Nephron (organoid): ENCODE data around the gene PNMA8C.
"Not testable (repeated sequence)": the region's sequence is repeated elsewhere in the genome, so short reads cannot be mapped to it uniquely, and the experiment has no call there.

Experiments
- H3K27ac Mint-ChIP-seq, 3 experiments: 2 replicates each; pipeline ENCODE4 v1.8.0; 2020; ENCODE audit warnings: mixed read lengths in 3 of 3, mild to moderate bottlenecking in 2 of 3, moderate library complexity in 1 of 3
- H3K27me3 Mint-ChIP-seq: 2 replicates; pipeline ENCODE4 v1.8.0; 2021; ENCODE audit warnings: low read depth, mild to moderate bottlenecking, moderate library complexity, mixed read lengths
- H3K36me3 Mint-ChIP-seq: 2 replicates; pipeline ENCODE4 v1.8.0; 2020; ENCODE audit warnings: low read depth, mixed read lengths
- H3K4me1 Mint-ChIP-seq: 2 replicates; pipeline ENCODE4 v1.8.0; 2020; ENCODE audit warnings: mixed read lengths
- H3K4me3 Mint-ChIP-seq, 3 experiments: 2 replicates each; pipeline ENCODE4 v1.8.0; 2020; ENCODE audit warnings: mild to moderate bottlenecking in 3 of 3, mixed read lengths in 3 of 3, moderate library complexity in 2 of 3
- H3K9me3 Mint-ChIP-seq: 2 replicates; pipeline ENCODE4 v1.8.0; 2020; ENCODE audit warnings: mixed read lengths
- TF ChIP-seq, protein P1 (sequence below), 3 experiments: fragments of 200-600 bp; sonication (generic); IDR thresholded peaks; one replicate each; pipeline ENCODE4 v1.5.0; 2021; ENCODE audit warnings: antibody characterized with exemption in 3 of 3; ENCODE audit not compliant: unreplicated experiment in 3 of 3

Gene PNMA8C

DNA sequence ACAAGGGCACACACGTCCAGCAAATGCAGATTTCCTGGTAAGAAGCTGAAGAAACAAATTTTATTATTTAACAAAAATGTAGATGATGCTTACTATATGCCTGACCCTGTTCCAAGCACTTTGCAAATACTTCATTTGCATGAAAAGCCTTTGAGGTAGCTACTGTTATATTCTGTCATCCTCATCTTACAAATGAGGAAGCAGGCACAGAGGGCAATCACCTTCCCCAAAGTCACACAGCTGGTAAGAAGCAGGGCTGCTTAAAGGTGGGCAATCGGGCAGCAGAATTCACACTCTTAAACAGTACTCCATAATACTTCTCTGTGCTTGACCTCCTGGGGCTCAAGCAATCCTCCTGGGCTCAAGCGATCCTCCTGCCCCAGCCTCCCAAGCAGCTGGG, 18.3 kb upstream of the PNMA8C start:
- Mint-ChIP-seq H3K36me3 (peaks cover 4% of the 10 kb centered on the region), H3K27me3 (peaks cover 5% of the 10 kb centered on the region), H3K9me3 (peaks cover 12% of the 10 kb centered on the region), H3K27ac (peak overlapping the region in 2 of 3 experiments; percentile 31 to 95), H3K4me1 (peaks cover 56% of the 10 kb centered on the region), H3K4me3 (no peak overlapping the region)
- TF ChIP-seq, protein P1, sequence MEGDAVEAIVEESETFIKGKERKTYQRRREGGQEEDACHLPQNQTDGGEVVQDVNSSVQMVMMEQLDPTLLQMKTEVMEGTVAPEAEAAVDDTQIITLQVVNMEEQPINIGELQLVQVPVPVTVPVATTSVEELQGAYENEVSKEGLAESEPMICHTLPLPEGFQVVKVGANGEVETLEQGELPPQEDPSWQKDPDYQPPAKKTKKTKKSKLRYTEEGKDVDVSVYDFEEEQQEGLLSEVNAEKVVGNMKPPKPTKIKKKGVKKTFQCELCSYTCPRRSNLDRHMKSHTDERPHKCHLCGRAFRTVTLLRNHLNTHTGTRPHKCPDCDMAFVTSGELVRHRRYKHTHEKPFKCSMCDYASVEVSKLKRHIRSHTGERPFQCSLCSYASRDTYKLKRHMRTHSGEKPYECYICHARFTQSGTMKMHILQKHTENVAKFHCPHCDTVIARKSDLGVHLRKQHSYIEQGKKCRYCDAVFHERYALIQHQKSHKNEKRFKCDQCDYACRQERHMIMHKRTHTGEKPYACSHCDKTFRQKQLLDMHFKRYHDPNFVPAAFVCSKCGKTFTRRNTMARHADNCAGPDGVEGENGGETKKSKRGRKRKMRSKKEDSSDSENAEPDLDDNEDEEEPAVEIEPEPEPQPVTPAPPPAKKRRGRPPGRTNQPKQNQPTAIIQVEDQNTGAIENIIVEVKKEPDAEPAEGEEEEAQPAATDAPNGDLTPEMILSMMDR (IDR thresholded peaks at IDR 0.05; ENCODE audit: unreplicated experiment in 3 of 3): no peak

DNA sequence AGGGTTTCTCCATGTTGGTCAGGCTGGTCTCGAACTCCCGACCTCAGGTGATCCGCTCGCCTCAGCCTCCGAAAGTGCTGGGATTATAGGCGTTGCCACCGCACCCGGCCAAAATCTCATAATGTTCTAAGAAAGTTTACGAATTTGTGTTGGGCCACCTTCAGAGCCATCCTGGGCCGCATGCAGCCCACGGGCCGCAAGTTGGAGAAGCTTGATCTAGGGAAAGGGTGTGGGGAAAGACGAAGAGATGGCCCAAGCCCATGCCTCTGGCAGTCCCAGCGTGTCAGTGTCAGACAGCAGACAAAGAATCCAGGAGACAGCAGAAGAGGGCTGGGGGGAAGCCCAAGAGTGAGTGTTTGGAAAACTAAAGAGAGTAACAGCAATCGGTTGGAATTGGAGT, 17.3 kb upstream of the PNMA8C start:
- TF ChIP-seq, protein P1 (IDR thresholded peaks at IDR 0.05; ENCODE audit: unreplicated experiment in 3 of 3): no peak
- Mint-ChIP-seq H3K9me3 (peaks cover 10% of the 10 kb centered on the region), H3K4me3 (peak overlapping the region in 1 of 3 experiments; percentile 30), H3K36me3 (peaks cover 4% of the 10 kb centered on the region), H3K27me3 (peaks cover 5% of the 10 kb centered on the region), H3K27ac (peak overlapping the region; percentile 22 to 95 (median 91)), H3K4me1 (peaks cover 54% of the 10 kb centered on the region)

DNA sequence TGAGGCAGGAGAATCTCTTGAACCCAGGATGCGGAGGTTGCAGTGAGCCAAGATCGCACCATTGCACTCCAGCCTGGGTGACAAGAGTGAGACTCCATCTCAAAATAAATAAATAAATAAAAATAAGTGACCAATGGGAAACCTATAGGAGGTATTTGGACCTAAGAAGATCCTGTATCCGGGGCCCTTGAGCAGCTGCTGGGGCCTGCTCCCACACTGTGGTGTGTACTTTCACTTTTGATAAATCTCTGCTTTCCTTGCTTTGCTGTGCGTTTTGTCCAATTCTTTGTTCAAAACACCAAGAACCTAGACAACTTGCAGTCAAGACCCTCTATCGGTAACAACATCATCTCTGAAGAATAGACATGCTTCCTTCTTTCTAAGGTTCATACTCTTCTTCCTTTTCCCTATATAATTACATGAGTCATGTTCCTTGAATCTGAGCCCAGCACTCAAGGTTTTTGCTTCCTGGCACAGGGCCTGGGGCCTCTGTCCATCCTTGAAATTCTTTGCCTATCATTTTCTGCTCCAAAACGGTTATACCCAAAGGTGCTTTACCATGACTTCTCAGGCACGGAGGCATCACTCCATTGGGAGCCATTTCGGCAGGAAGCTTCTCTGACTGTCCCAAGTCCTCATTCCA, 14.2 kb upstream of the PNMA8C start:
- H3K4me3 Mint-ChIP-seq: peak overlapping the region in 2 of 3 experiments; percentile 32 to 38
- H3K36me3 Mint-ChIP-seq: no peaks in the 10 kb centered on the region
- H3K4me1 Mint-ChIP-seq: peaks cover 39% of the 10 kb centered on the region
- peaks cover 5% of the 10 kb centered on the region for H3K27me3 Mint-ChIP-seq
- peaks cover 3% of the 10 kb centered on the region for H3K9me3 Mint-ChIP-seq
- TF ChIP-seq, protein P1 (IDR thresholded peaks at IDR 0.05; ENCODE audit: unreplicated experiment in 3 of 3): no peak
- peak overlapping the region; percentile 19 to 96 (median 94) for H3K27ac Mint-ChIP-seq

DNA sequence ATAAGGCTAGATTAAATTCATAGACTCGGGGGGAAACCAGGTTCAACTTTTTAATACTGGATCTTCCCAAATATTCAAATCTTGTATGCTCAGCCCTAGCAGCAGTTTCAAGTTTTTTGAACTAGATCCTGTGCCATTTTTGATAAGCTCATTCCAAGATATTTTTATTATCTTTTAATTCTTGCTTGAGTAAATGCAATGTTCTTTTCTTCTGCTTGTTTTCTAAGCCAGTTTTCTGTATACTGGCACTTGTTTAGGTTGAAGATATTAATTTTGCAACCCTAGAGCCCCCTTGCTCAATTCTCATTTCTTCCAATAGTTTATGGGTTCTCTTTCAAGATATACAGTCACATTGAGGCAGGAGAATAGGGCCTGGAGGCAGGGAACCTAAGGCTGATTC, 13.1 kb upstream of the PNMA8C start:
- H3K27me3 Mint-ChIP-seq: no peaks in the 10 kb centered on the region
- H3K4me1 Mint-ChIP-seq: peaks cover 36% of the 10 kb centered on the region
- TF ChIP-seq, protein P1 (IDR thresholded peaks at IDR 0.05; ENCODE audit: unreplicated experiment in 3 of 3): no peak
- H3K4me3 Mint-ChIP-seq: peak overlapping the region in 1 of 3 experiments; percentile 68
- no peaks in the 10 kb centered on the region for H3K36me3 Mint-ChIP-seq
- peak overlapping the region in 2 of 3 experiments; percentile 96 for H3K27ac Mint-ChIP-seq
- H3K9me3 Mint-ChIP-seq: no peaks in the 10 kb centered on the region

DNA sequence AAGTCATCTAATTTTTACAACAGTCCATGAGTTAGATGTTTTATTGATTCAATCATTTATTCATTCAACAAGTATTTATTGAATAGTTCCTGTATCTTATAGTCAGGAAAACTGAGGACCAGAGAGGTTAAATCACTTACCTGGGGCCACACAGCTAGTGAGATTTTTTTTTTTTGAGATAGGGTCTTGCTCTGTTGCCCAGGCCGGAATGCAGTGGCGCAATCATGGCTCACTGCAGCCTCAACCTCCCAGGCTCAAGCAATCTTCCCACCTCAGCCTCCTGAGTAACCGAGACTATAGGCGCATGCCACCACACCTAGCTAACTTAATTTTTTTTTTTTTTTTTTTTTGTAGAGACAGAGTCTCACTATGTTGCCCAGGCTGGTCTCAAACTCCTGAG, 7.0 kb upstream of the PNMA8C start:
- H3K4me3 Mint-ChIP-seq, H3K9me3 Mint-ChIP-seq, H3K36me3 Mint-ChIP-seq, H3K27me3 Mint-ChIP-seq: not testable (repeated sequence)
- peaks cover 12% of the 10 kb centered on the region for H3K4me1 Mint-ChIP-seq
- peak overlapping the region in 1 of 3 experiments; percentile 57 for H3K27ac Mint-ChIP-seq

DNA sequence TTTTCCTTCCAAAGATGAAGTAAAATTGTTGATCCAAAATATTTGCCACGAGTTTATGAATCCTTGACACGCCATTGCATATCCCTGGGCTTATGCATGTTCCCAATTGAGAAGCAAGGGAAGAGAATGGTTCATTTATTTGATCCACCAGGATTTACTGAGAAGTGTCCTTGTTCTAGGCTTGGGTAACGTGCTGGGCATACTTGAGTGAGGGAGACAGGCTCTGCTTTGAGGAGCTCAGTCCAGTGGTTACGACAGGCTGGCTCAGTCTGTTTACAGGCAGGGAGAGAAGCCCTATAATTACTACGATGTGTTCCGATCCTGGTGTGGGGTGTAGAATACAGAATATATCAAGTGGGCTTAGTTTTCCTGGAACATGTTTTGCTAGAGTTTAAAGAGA, 6.3 kb upstream of the PNMA8C start:
- Mint-ChIP-seq H3K4me3 (no peak overlapping the region), H3K36me3 (no peaks in the 10 kb centered on the region), H3K27me3 (peaks cover 4% of the 10 kb centered on the region), H3K9me3 (no peaks in the 10 kb centered on the region), H3K27ac (peak overlapping the region in 2 of 3 experiments; percentile 21 to 57), H3K4me1 (peaks cover 13% of the 10 kb centered on the region)
- TF ChIP-seq, protein P1 (IDR thresholded peaks at IDR 0.05; ENCODE audit: unreplicated experiment in 3 of 3): no peak

DNA sequence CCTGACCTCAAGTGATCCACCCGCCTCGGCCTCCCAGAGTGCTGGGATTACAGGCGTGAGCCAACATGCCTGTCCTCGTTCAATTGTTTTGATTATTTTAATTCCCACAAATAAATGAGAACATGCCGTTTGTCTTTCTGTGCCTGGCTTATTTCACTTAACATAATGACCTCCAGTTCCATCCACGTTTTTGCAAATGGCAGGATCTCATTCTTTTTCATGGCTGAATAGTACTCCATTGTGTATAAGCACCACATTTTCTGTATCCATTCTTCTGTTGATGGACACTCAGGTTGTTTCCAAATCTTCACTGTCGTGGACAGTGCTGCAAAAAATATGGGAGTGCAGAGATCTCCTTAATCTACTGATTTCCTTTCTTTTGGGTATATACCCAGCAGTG, 4.7 kb upstream of the PNMA8C start:
- peaks cover 27% of the 10 kb centered on the region for H3K4me1 Mint-ChIP-seq
- not testable (repeated sequence) for H3K4me3 Mint-ChIP-seq, H3K27me3 Mint-ChIP-seq, H3K27ac Mint-ChIP-seq, H3K36me3 Mint-ChIP-seq, H3K9me3 Mint-ChIP-seq
